HPDE6-E6E7 (cell line): ENCODE data around the gene OGDH.
"Not testable (repeated sequence)": the region's sequence is repeated elsewhere in the genome, so short reads cannot be mapped to it uniquely, and the experiment has no call there.

ENCODE experiments used
- DNase-seq: peaks from one replicate; pipeline ENCODE4 v3.0.0; 2011; ENCODE audit warnings: missing footprints; ENCODE audit errors: extremely low spot score

The OGDH gene

GRCh38 chr7:44705434-44705833 lies 99.0 kb downstream of the OGDH start:
- no peak for DNase-seq

GRCh38 chr7:44706788-44707557 lies 100.5 kb downstream of the OGDH start:
- DNase-seq, result no peak

GRCh38 chr7:44707558-44708230 lies 101.3 kb downstream of the OGDH start:
- DNase-seq, result no peak

- no peak for DNase-seq
Measured at GRCh38 chr7:44709011-44709915, 102.8 kb downstream of the OGDH start.

- DNase-seq, result no peak
Measured at GRCh38 chr7:44709945-44710596, 103.6 kb downstream of the OGDH start.

- DNase-seq, result no peak
Measured at GRCh38 chr7:44711528-44711927, 105.1 kb downstream of the OGDH start.

GRCh38 chr7:44712012-44712411 lies 105.6 kb downstream of the OGDH start:
- DNase-seq, result no peak

GRCh38 chr7:44713141-44713540 lies 106.7 kb downstream of the OGDH start:
- no peak for DNase-seq

GRCh38 chr7:44713680-44714335 lies 107.4 kb downstream of the OGDH start:
- DNase-seq, result no peak

- DNase-seq, result no peak
Measured at GRCh38 chr7:44716205-44716604, 109.8 kb downstream of the OGDH start.

GRCh38 chr7:44720301-44720700 lies 113.9 kb downstream of the OGDH start:
- no peak for DNase-seq

GRCh38 chr7:44724276-44724675 lies 117.8 kb downstream of the OGDH start:
- DNase-seq, result no peak

GRCh38 chr7:44726250-44726649 lies 119.8 kb downstream of the OGDH start:
- not testable (repeated sequence) for DNase-seq

GRCh38 chr7:44727158-44727936 lies 120.9 kb downstream of the OGDH start:
- DNase-seq, result no peak

- DNase-seq, result no peak
Measured at GRCh38 chr7:44727937-44728262, 121.5 kb downstream of the OGDH start.

GRCh38 chr7:44729949-44730590 lies 123.6 kb downstream of the OGDH start:
- no peak for DNase-seq

GRCh38 chr7:44732971-44733370 lies 126.5 kb downstream of the OGDH start:
- DNase-seq, result not testable (repeated sequence)

- no peak for DNase-seq
Measured at GRCh38 chr7:44733708-44734481, 127.5 kb downstream of the OGDH start.
